Upper lobe of right lung (tissue), 1 donor: Measurements from ENCODE around the gene COPB1. TPM values are rescaled to one million over a fixed set of nuclear protein-coding genes. Genes with fewer than 3 reads are reported as not detected.
A peak's percentile ranks its signal among the peaks of the same experiment; 100 is the strongest.

ENCODE experiments used
- ATAC-seq: fragments of 200-7000 bp; cut with Tn5 transposase; one replicate; pipeline ENCODE4 v1.9.1; 2020; ENCODE audit warnings: mild to moderate bottlenecking, moderate library complexity
- DNase-seq: peaks from one replicate; pipeline ENCODE4 v3.0.0-alpha.2; 2020
- H3K27ac ChIP-seq: fragments of 200-600 bp; one replicate; pipeline ENCODE4 v1.8.0; 2022
- H3K27me3 ChIP-seq: fragments of 200-600 bp; one replicate; pipeline ENCODE4 v1.8.0; 2022; ENCODE audit warnings: mild to moderate bottlenecking
- H3K36me3 ChIP-seq: fragments of 200-600 bp; one replicate; pipeline ENCODE4 v1.8.0; 2022
- H3K4me1 ChIP-seq: fragments of 200-600 bp; one replicate; pipeline ENCODE4 v1.8.0; 2022
- H3K4me3 ChIP-seq: fragments of 200-600 bp; one replicate; pipeline ENCODE4 v1.8.0; 2022; ENCODE audit warnings: mild to moderate bottlenecking
- H3K9me3 ChIP-seq: fragments of 200-600 bp; one replicate; pipeline ENCODE4 v1.8.0; 2022
- CTCF ChIP-seq: fragments of 200-600 bp; IDR thresholded peaks from one replicate; pipeline ENCODE4 v1.8.0; 2022; ENCODE audit warnings: antibody characterized with exemption
- intact Hi-C: fragments of 100-400 bp; cut with DNase I; formaldehyde crosslinking; loops from one replicate; pipeline ENCODE4 v1.11.0; 2022
- total RNA-seq: library from RNA; stranded (reverse); fragmentation: NEBNext Ultra II Directional; extraction: Animal tissue kit (Norgen Biotek cat#: 25700); gene quantifications from one replicate; pipeline ENCODE4 v1.2.1, GENCODE V29; 2021
- donor health status: DM: no; HTN: yes; CAD: no; lungs with severe emphysema.

Gene COPB1
- total RNA-seq, 1 donor from 2014 or later: 84.5 TPM

GRCh38 chr11:14506532-14506931 lies 6.9 kb upstream of the COPB1 start:
- H3K4me1 ChIP-seq: no peaks in the 10 kb centered on the region
- peaks cover 83% of the 10 kb centered on the region for H3K36me3 ChIP-seq
- no peaks in the 10 kb centered on the region for H3K27me3 ChIP-seq
- no peak for TF ChIP-seq CTCF
- intact Hi-C loops: no loop called here
- no peak overlapping the region for H3K27ac ChIP-seq
- H3K9me3 ChIP-seq: no peaks in the 10 kb centered on the region
- no peak overlapping the region for H3K4me3 ChIP-seq
- no peak for DNase-seq
- no peak for ATAC-seq

- ATAC-seq: no peak
- H3K4me1 ChIP-seq: peaks cover 8% of the 10 kb centered on the region
- peaks cover 51% of the 10 kb centered on the region for H3K36me3 ChIP-seq
Observed at GRCh38 chr11:14503023-14503422, 3.4 kb upstream of the COPB1 start.

GRCh38 chr11:14502039-14502438 lies 2.4 kb upstream of the COPB1 start:
- Histone ChIP-seq H3K9me3 (no peaks in the 10 kb centered on the region), H3K4me1 (peaks cover 13% of the 10 kb centered on the region), H3K4me3 (no peak overlapping the region), H3K27me3 (no peaks in the 10 kb centered on the region), H3K27ac (no peak overlapping the region), H3K36me3 (peaks cover 51% of the 10 kb centered on the region)
- TF ChIP-seq CTCF: no peak
- no peak for ATAC-seq
- DNase-seq: no peak
- intact Hi-C loops: no loop called here

More at GRCh38 chr11:14503023-14503422, 3.4 kb upstream of the COPB1 start:
- TF ChIP-seq CTCF: no peak
- no peaks in the 10 kb centered on the region for H3K9me3 ChIP-seq
- DNase-seq: no peak
- no peak overlapping the region for H3K4me3 ChIP-seq
- H3K27me3 ChIP-seq: no peaks in the 10 kb centered on the region
- H3K27ac ChIP-seq: no peak overlapping the region
- intact Hi-C loops: no loop called here

GRCh38 chr11:14500181-14500651 lies 605 bp upstream of the COPB1 start:
- peaks cover 13% of the 10 kb centered on the region for H3K4me1 ChIP-seq
- TF ChIP-seq CTCF: no peak
- H3K4me3 ChIP-seq: peak overlapping the region; percentile 77
- peak overlapping the region; percentile 79 for H3K27ac ChIP-seq
- peak; percentile 70 for ATAC-seq
- intact Hi-C loops: no loop called here
- peaks cover 51% of the 10 kb centered on the region for H3K36me3 ChIP-seq
- H3K9me3 ChIP-seq: no peaks in the 10 kb centered on the region
- H3K27me3 ChIP-seq: no peaks in the 10 kb centered on the region
- no peak for DNase-seq

- Histone ChIP-seq H3K4me3 (peak overlapping the region; percentile 77), H3K27me3 (no peaks in the 10 kb centered on the region), H3K36me3 (peaks cover 51% of the 10 kb centered on the region), H3K4me1 (peaks cover 13% of the 10 kb centered on the region), H3K27ac (peak overlapping the region; percentile 79), H3K9me3 (no peaks in the 10 kb centered on the region)
- DNase-seq (no peak), ATAC-seq (peak; percentile 56)
- TF ChIP-seq CTCF: no peak
- intact Hi-C loops: no loop called here
Observed at GRCh38 chr11:14499178-14499559, 442 bp downstream of the COPB1 start.

GRCh38 chr11:14480716-14481115 lies 18.9 kb downstream of the COPB1 start:
- no peak for TF ChIP-seq CTCF
- Histone ChIP-seq H3K4me3 (no peak overlapping the region), H3K27me3 (no peaks in the 10 kb centered on the region), H3K9me3 (no peaks in the 10 kb centered on the region), H3K36me3 (peaks cover 100% of the 10 kb centered on the region), H3K27ac (no peak overlapping the region), H3K4me1 (no peaks in the 10 kb centered on the region)
- intact Hi-C loops: no loop called here
- no peak for DNase-seq
- no peak for ATAC-seq
